OCI-LY7 (cell line): ENCODE data around the gene COA8. TPM values are rescaled to one million over a fixed set of nuclear protein-coding genes. Genes with fewer than 3 reads are reported as not detected.

Experiments
- BruUV-seq: library from RNA; stranded (reverse); fragments of 400-500 nt; replicated peaks from 2 replicates; lab custom pipeline; 2021; lab: Mats Ljungman, UMichigan
- CTCF ChIA-PET: fragments of 300-600 bp; sonication (Branson Sonifier 250); formaldehyde crosslinking; loops from one replicate; lab custom pipeline; 2022; ENCODE audit warnings: antibody characterized with exemption; ENCODE audit not compliant: unreplicated experiment; lab: Charles Lee
- POLR2A ChIA-PET: fragments of 300-600 bp; sonication (Branson Sonifier 250); formaldehyde crosslinking; loops from one replicate; lab custom pipeline; 2022; ENCODE audit warnings: antibody characterized with exemption; lab: Charles Lee
- DNase-seq: peaks from one replicate; pipeline ENCODE4 v3.0.0-alpha.2; 2015; ENCODE audit warnings: low spot score
- H2AFZ ChIP-seq: fragments of 200-600 bp; sonication (generic), shearing (Covaris generic); 2 replicates; pipeline ENCODE4 v1.6.1; 2014; ENCODE audit warnings: mild to moderate bottlenecking, antibody characterized with exemption, low read length, moderate library complexity
- H3K27ac ChIP-seq: fragments of 200-600 bp; sonication (generic); 2 replicates; pipeline ENCODE4 v1.5.1; 2014; ENCODE audit warnings: mixed run types, low read depth, mild to moderate bottlenecking, moderate library complexity, low read length, inconsistent platforms; ENCODE audit not compliant: poor library complexity, severe bottlenecking
- H3K36me3 ChIP-seq: fragments of 200-600 bp; sonication (generic); 2 replicates; pipeline ENCODE4 v1.6.1; 2014; ENCODE audit warnings: mild to moderate bottlenecking, antibody characterized with exemption, low read length, moderate library complexity, mixed read lengths; ENCODE audit not compliant: insufficient read depth
- H3K4me1 ChIP-seq: fragments of 200-600 bp; sonication (generic); 2 replicates; pipeline ENCODE4 v1.5.1; 2014; ENCODE audit warnings: mild to moderate bottlenecking, low read length; ENCODE audit not compliant: insufficient read depth, poor library complexity, severe bottlenecking
- H3K4me2 ChIP-seq: fragments of 200-600 bp; sonication (generic); 2 replicates; pipeline ENCODE4 v1.6.1; 2014; ENCODE audit warnings: mild to moderate bottlenecking, low read length
- H3K4me3 ChIP-seq: fragments of 200-600 bp; sonication (generic); 2 replicates; pipeline ENCODE4 v1.5.1; 2014; ENCODE audit warnings: mild to moderate bottlenecking, low read depth, low read length; ENCODE audit not compliant: poor library complexity, severe bottlenecking
- H3K79me2 ChIP-seq: fragments of 200-600 bp; sonication (generic); 2 replicates; pipeline ENCODE4 v1.6.1; 2016; ENCODE audit warnings: low read depth, mild to moderate bottlenecking, low read length, moderate library complexity, mixed read lengths; ENCODE audit not compliant: insufficient read depth
- H3K9me2 ChIP-seq: fragments of 200-600 bp; sonication (generic); 2 replicates; pipeline ENCODE4 v1.6.1; 2016; ENCODE audit warnings: mild to moderate bottlenecking, low read length, mixed read lengths; ENCODE audit not compliant: insufficient read depth
- H3K9me3 ChIP-seq: fragments of 200-600 bp; sonication (generic); 2 replicates; pipeline ENCODE4 v1.6.1; 2014; ENCODE audit warnings: mild to moderate bottlenecking, mixed run types, low read length, mixed read lengths
- H4K20me1 ChIP-seq: fragments of 200-600 bp; sonication (generic); 2 replicates; pipeline ENCODE4 v1.6.1; 2014; ENCODE audit warnings: mild to moderate bottlenecking, antibody characterized with exemption, low read length, moderate library complexity, mixed read lengths; ENCODE audit not compliant: insufficient read depth
- EZH2phosphoT487 ChIP-seq: fragments of 200-600 bp; sonication (generic); IDR thresholded peaks from 2 replicates; pipeline ENCODE4 v1.6.1; 2018; ENCODE audit warnings: low read depth, borderline replicate concordance, mild to moderate bottlenecking, mixed run types, antibody characterized with exemption, low read length, moderate library complexity, mixed read lengths
- intact Hi-C: fragments of 100-400 bp; cut with micrococcal nuclease; formaldehyde crosslinking; loops from one replicate; pipeline ENCODE4 v1.10.0; 2022; ENCODE audit not compliant: unreplicated experiment
- total RNA-seq, 2 experiments: library from RNA; depleted of rRNA in 1 of 2; stranded (reverse); fragments of >200 nt in 1 of 2; shearing (Covaris generic) in 1 of 2; gene quantifications; 2 replicates each; pipeline ENCODE4 v1.2.3, GENCODE V29; 2014 to 2022
- TF ChIP-seq, protein P1 (sequence below): fragments of 200-600 bp; sonication (generic); conservative IDR thresholded peaks from 2 replicates; pipeline ENCODE4 v1.5.1; 2014; ENCODE audit warnings: mild to moderate bottlenecking, antibody characterized with exemption, low read length, moderate library complexity, mixed read lengths

COA8 gene
- total RNA-seq, 2 experiments from 2014 or later, result 18.7 to 33.0 TPM

- Histone ChIP-seq H3K79me2 (peaks cover 27% of the 10 kb centered on the region), H3K27ac (no peak overlapping the region), H2AFZ (no peak overlapping the region), H3K9me3 (no peaks in the 10 kb centered on the region), H4K20me1 (no peaks in the 10 kb centered on the region), H3K9me2 (no peaks in the 10 kb centered on the region), H3K4me3 (peak overlapping the region; percentile 92), H3K4me2 (peak overlapping the region; percentile 84), H3K4me1 (peaks cover 28% of the 10 kb centered on the region), H3K36me3 (peaks cover 33% of the 10 kb centered on the region; the same call in 1 of the 2 replicates)
- ChIA-PET CTCF (no interaction called here), POLR2A (interaction anchor here (0.6 to 1.1 kb wide), 3 partner anchors 31 to 80 kb away, joined by 3 to 4 read pairs (median 4); no protein-coding TSS in a partner anchor)
- BruUV-seq, result no TSS peak
- DNase-seq, result no peak
- TF ChIP-seq EZH2phosphoT487, result no peak
- TF ChIP-seq, protein P1, sequence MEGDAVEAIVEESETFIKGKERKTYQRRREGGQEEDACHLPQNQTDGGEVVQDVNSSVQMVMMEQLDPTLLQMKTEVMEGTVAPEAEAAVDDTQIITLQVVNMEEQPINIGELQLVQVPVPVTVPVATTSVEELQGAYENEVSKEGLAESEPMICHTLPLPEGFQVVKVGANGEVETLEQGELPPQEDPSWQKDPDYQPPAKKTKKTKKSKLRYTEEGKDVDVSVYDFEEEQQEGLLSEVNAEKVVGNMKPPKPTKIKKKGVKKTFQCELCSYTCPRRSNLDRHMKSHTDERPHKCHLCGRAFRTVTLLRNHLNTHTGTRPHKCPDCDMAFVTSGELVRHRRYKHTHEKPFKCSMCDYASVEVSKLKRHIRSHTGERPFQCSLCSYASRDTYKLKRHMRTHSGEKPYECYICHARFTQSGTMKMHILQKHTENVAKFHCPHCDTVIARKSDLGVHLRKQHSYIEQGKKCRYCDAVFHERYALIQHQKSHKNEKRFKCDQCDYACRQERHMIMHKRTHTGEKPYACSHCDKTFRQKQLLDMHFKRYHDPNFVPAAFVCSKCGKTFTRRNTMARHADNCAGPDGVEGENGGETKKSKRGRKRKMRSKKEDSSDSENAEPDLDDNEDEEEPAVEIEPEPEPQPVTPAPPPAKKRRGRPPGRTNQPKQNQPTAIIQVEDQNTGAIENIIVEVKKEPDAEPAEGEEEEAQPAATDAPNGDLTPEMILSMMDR, result no peak
- intact Hi-C loops, result no loop called here
Measured at GRCh38 chr14:103530390-103530789, 32.4 kb upstream of the COA8 start.

GRCh38 chr14:103530831-103531230 lies 31.9 kb upstream of the COA8 start:
- Histone ChIP-seq H3K4me3 (no peak overlapping the region), H2AFZ (no peak overlapping the region), H3K4me2 (peak overlapping the region; percentile 84), H3K79me2 (peaks cover 27% of the 10 kb centered on the region), H3K9me2 (no peaks in the 10 kb centered on the region), H4K20me1 (no peaks in the 10 kb centered on the region), H3K4me1 (peaks cover 28% of the 10 kb centered on the region), H3K9me3 (no peaks in the 10 kb centered on the region), H3K27ac (no peak overlapping the region), H3K36me3 (peaks cover 38% of the 10 kb centered on the region; the same call in 1 of the 2 replicates)
- POLR2A ChIA-PET, result interaction anchor here (0.6 kb wide), 1 partner anchor 80 kb away, joined by 3 read pairs; no protein-coding TSS in a partner anchor
- no TSS peak for BruUV-seq
- CTCF ChIA-PET, result no interaction called here
- DNase-seq, result no peak
- no peak for TF ChIP-seq EZH2phosphoT487
- TF ChIP-seq, protein P1, result no peak
- intact Hi-C loops, result no loop called here

DNA sequence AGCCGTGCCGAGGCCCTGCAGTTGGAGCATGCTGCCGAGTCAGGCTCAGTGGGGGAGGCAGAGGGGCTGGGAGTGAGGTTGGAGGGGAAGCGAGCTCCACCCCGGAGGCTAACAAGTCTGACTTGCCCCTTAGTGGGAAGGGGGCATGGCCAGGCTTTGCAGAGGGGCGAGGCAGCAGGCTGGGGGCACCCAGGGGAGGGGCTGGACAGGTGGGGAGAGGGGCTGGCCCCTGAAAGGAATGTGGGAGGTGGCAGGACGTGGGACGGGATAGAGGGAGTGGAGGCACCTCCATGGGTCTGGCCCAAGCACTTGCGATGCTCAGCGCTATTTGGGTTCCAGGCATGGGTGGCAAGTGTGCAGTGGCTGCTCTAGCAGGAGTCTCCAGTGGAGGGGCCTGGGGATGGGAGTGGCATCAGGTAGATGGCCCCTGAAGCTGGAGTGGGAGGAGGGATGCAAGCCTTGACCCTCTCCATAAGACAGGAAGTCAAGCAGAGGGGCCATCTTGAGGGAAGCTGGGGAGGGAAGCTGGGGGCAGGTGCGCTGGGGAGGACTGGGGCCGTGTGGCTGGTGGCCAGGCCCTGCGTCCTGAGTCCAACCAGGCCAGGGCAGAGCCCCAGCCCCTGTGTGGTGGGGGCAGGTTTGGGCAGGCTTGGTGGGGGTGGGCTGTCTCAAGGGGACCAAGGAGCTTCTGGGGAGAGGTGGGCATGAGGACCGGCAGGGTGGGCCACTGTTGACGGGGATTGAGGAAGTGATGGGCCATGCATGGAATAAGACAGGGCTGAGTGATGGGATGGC lies 31.1 kb upstream of the COA8 start:
- peaks cover 27% of the 10 kb centered on the region for H3K79me2 ChIP-seq
- H3K9me2 ChIP-seq, result no peaks in the 10 kb centered on the region
- H3K4me3 ChIP-seq, result no peak overlapping the region
- ChIA-PET CTCF (no interaction called here), POLR2A (no interaction called here)
- H3K4me1 ChIP-seq, result peaks cover 28% of the 10 kb centered on the region
- TF ChIP-seq, protein P1, result no peak
- TF ChIP-seq EZH2phosphoT487, result no peak
- no peaks in the 10 kb centered on the region; the same call in 1 of the 2 replicates for H4K20me1 ChIP-seq
- peaks cover 38% of the 10 kb centered on the region; the same call in 1 of the 2 replicates for H3K36me3 ChIP-seq
- intact Hi-C loops, result no loop called here
- peak overlapping the region; percentile 84 for H3K4me2 ChIP-seq
- DNase-seq, result no peak
- no TSS peak for BruUV-seq
- H3K27ac ChIP-seq, result no peak overlapping the region
- H2AFZ ChIP-seq, result no peak overlapping the region
- H3K9me3 ChIP-seq, result no peaks in the 10 kb centered on the region
